Gastroesophageal sphincter (tissue), 3 donors: ENCODE measurements around the gene SOX5.

Source experiments
- CTCF ChIP-seq, 4 experiments: fragments of 200-600 bp in 2 of 4; fragments of 450-650 bp in 2 of 4; sonication (generic) in 1 of 4; IDR thresholded peaks; one replicate each; pipeline ENCODE4 v1.5.1; 2017 to 2019; ENCODE audit warnings: antibody characterized with exemption in 4 of 4, mild to moderate bottlenecking in 2 of 4, moderate library complexity in 2 of 4
- EP300 ChIP-seq: sonication (generic); formaldehyde crosslinking; IDR thresholded peaks from one replicate; pipeline ENCODE4 v1.6.1; 2017; ENCODE audit warnings: antibody characterized with exemption, mild to moderate bottlenecking
- POLR2AphosphoS5 ChIP-seq: sonication (generic); formaldehyde crosslinking; IDR thresholded peaks from one replicate; pipeline ENCODE4 v1.6.1; 2017; ENCODE audit warnings: antibody characterized with exemption

- no peak for TF ChIP-seq CTCF (IDR thresholded peaks at IDR 0.05)
- no peak for TF ChIP-seq POLR2AphosphoS5
- TF ChIP-seq EP300: no peak
Measured at GRCh38 chr12:23631786-23632377, 317.6 kb downstream of the SOX5 start.
